HG03442 (cell line): ENCODE measurements around the gene DMGDH.

Experiments used
- ATAC-seq: cut with Tn5 transposase; IDR thresholded peaks from one replicate; pipeline ENCODE4 v1.9.1; 2021; ENCODE audit warnings: mild to moderate bottlenecking, moderate library complexity; ENCODE audit not compliant: unreplicated experiment

Gene DMGDH

DNA sequence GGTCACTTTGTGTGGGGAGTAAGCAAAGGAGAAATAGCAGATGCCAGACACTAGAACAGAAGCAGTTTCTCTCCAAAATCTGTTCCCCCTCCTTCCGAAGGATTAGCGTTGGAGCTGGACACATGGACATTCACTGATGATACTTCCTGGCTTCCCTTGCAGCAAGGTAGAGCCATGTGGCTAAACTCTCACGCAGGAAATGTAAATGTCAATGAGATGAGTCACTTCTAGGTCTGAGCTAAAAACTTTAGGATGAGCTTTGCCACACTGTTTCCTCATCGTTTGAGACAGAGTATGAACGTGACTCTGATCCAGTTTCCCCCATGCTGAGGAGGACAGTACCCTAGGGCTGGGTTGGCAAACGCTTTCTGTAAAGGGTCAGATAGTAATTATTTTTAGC is 5.2 kb upstream of the DMGDH start:
- ATAC-seq = no peak

GRCh38 chr5:79070350-79070667 is 835 bp upstream of the DMGDH start:
- no peak for ATAC-seq

- no peak for ATAC-seq
These were observed 7.0 kb downstream of the DMGDH start for GRCh38 chr5:79062436-79062835.

GRCh38 chr5:79059674-79060073 is 9.8 kb downstream of the DMGDH start:
- ATAC-seq = no peak

DNA sequence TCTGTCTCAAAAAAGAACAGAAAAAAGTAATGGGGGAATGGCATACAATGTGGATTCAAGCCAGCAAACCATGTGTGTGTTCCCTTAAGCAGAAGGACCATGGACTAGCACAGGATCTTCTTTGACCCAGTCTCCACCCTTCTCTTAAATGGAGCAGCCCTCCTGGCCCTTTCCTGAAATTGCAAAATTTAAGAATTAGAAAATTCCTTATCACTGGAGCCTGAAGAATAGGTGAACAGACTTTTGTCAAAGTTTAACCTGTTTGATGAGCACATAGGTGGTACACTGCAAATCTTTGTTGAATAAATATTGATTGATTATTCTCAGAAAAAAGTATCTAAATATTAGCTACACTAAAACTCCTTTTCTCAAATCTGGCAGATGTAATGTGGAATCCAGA is 12.6 kb downstream of the DMGDH start:
- ATAC-seq = no peak

GRCh38 chr5:79055017-79055416 is 14.5 kb downstream of the DMGDH start:
- no peak for ATAC-seq

- ATAC-seq = no peak
These were observed 16.2 kb downstream of the DMGDH start for GRCh38 chr5:79053321-79053720.

DNA sequence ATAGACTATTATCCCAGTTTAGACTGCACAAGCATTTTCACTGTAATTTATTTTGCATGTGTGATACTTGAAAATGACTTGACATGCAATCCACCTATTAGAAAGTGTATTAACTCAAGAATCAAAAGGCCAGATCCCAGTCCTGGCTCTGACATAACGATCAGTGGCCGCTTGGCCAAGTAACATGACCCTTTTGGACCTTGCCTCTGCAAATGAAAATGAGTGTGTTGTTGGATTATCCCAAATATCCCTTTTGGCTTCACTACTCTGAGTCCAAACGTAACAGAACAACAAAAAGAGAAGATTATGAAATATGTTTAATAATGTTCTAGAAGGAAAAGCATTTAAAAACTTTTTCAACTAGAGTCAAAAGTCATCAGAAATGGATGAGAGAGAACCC is 19.0 kb downstream of the DMGDH start:
- no peak for ATAC-seq

GRCh38 chr5:79048437-79048836 is 21.0 kb downstream of the DMGDH start:
- no peak for ATAC-seq

DNA sequence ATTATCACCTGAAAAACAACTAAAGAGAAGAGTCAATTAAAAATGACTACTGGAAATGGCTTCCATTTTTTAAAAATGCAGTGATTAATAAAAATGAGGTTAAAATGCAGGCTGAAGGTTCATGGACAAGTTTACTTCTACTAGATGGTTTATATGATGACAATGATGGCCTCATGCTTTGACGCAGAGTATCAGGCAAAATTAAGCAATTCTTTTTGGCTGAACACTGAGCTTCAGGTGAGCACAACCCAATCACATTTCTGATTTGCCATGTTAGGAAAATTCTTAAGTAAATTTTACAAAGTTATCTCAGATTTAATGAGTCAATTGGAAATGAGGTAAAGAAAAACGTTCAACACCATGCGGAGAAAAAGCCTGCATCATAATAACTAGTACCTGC is 22.3 kb downstream of the DMGDH start:
- no peak for ATAC-seq

DNA sequence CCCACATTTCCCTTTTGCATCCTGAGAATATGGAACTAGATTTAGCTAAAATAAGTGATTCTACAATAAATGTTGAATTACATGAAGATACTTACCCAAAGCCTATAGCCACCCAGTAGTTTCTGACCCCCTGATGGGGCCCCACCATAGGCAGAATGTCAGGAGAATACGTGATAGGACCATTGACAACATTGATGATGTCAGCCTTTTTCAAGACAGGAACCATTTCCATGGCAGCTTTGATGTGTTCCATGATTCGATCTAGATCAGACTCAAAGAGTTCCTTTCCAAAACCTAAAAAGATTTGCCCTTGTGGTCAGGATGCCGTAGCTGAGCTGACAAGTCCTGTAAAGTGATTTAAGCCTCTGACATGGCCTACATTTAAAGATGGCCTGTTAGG is 27.3 kb downstream of the DMGDH start:
- ATAC-seq = no peak

DNA sequence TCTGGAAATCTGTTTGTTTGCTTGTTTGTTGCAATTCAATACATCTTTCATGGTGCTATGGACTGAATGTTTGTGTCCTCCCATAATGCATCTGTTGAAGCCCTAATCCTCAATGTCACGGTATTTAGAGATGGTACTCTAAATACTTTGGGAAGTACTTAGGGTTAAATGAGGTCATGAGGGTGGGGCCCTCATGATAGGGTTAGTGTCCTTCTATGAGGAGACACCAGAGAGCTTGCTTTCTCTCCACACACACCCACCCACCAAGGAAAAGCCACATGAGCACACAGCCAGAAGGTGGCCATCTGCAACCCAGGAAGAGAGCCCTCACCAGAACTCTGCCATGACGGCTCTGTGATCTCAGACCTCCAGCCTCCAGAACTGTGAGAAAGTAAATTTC is 32.7 kb downstream of the DMGDH start:
- no peak for ATAC-seq

DNA sequence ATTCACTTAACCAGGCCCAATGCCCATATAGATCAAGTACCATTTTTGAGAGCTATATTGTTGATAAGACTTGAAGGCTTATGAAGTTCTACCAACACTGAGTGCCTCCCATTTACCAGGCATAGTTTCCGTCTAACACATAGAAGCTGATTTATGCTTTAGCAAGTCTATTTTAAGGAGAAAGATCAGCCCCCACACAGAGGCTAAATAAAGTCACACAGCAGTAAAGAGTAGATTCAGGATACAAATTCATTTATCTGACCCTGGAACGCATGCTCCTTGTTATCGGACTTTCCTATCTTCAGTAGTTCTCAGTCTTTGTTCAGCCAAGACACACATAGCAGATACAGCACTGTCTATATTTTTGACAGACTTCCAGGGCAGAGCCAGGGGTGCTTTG is 34.2 kb downstream of the DMGDH start:
- no peak for ATAC-seq

GRCh38 chr5:79032782-79033181 is 36.7 kb downstream of the DMGDH start:
- no peak for ATAC-seq

DNA sequence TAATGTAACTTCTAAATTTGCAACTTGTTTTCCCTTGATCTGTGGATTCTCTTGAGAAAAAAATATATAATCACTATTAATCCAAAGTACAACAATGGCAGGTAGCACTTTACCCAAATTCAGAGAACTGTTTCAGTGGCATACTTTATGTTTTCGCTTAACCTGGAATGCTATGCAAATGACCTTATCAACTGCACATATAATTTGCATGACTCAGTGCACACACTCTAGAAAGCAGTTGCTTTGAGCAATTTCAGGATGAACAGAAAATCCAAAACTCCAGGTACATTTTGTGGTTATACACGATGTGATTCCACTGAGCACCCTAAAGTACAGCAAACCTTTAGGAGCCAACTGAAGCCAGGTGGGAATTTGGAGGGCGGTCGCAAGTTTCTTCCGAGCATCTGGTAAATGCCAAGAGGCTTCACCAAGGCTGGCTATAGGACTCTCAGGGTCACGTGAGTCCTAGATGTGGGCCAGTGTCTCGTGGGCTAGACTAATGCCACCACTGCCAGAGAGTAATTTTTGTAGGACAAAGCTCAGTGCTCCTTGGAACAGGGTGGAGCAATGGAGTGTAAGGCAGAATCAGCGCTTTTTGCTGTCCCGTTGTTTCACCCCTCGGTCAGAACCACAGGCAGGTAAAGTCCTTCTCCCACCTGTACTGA is 37.3 kb downstream of the DMGDH start:
- ATAC-seq = no peak

DNA sequence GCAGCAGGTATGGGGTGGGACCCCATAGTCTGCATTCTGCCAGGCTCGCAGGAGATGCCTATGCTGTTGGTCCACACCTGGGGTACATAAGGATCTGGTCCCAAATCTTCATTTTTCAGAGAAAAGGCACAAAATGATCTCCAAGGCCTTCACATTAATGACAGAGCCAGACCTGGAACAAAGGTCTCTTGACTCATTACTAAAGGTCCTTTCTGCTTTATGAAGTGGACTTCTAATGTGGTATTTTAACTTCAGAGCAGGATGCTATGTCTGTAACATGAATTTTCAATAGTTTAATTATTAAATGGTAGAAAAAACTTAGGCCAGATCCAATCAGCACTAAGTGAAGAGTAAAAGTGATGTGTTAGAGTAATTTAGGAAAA is 38.0 kb downstream of the DMGDH start:
- ATAC-seq = no peak

DNA sequence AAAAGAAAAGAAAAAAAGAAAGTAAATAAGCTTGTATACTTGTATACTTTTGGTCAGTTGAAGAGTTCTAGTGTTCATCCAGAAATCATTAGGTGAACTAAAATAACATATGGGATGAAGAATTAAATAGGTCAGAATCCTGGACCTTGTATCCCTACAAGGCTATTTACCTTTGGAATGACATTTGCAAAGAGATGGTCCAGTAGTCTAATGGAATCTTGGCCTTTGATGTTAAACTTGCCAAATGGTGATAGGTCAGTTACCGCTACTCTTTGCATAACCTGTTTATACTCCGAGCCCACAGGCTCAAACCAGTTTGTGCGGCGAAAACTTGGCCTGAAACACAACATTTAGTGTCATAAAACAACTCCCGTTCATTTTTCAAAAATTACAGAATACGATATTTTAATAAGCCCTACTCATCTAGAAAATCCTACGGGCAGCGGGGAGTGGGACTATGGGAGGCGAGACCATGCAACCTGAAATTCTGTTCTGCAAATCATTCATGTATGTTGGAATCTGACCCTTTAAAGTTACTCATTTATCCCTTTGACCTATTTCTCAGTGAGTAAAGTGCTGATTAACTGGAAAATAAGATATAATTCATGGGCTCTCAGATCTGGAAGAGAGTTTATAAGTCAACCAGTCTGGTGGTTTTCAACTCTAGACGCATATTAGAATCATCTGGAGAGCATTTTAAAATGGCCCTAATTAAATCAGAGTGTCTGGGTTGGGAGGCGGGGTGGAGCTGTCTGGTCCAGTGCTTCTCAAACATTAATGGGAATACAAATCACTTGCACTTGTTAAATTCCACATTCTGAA is 38.6 kb downstream of the DMGDH start:
- ATAC-seq = no peak

DNA sequence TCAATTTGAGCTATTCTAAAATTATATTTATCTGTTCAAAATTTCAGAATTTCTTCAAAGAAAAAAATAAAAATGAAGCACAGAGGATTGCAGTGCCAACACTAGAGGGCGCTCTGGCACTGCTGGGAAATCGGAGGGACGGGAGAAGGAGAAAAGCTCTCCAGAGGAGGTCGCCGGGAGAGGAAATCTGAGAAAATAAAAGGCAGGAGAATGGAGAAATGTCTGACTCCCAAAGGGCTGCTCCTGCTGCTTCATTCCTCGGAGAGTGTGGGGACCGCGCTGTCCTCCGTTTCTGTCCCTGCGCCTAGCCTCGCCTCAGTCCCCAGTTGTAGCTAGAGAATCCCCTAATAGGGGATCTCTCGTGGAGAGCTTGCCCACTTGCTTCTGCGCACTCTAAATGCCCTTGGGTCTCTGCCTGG is 44.4 kb downstream of the DMGDH start:
- no peak for ATAC-seq

- ATAC-seq = no peak
These were observed 45.5 kb downstream of the DMGDH start for GRCh38 chr5:79023947-79024346.

DNA sequence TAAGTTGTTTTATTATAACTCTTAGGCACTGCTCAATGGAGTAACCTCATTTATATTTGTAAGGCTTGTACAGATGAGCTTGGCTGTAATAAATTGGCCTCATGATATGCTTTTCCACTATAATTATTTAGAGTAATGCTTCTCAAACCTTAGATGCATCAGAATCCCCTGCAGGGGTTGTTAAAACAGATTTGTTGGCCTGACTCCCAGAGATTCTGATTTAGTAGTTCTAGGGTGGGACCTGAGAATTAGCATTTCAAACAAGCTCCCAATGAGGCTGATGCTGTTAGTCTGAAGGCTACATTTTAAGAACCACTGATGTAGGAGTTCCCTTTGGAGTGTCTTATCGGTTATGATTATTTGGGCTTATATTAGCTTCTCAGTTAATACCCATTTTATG is 46.1 kb downstream of the DMGDH start:
- ATAC-seq = no peak

DNA sequence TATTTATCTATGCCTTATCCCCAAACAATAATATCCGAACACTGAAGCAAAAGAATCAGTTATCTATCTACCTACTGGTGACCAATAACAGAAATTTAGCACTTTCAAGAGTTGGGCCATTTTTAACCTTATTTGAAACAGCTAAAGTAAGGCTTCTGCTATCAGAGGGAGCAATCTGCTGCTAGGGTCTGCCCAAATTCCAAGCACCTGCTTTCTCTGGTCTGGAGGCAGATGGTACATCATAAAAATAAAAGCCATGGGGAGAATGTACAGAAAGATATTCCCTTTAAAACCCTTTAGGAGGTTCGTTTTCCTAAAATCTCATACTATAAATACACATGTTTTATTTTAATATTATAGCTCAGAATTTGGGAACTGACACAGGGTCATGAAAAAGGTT is 46.7 kb downstream of the DMGDH start:
- no peak for ATAC-seq

GRCh38 chr5:79021753-79022152 is 47.7 kb downstream of the DMGDH start:
- ATAC-seq = no peak
